ENCODE measurements around the gene HOPX.

GRCh38 chr4:56671373-56671772, 9.7 kb downstream of the HOPX start:
- TF ChIP-seq CTCF (IDR thresholded peaks at IDR 0.05; ENCODE audit: low read length) = no peak
- TF ChIP-seq EZH2 (optimal IDR thresholded peaks at IDR 0.05; ENCODE audit: low read depth, low read length) = no peak
